Right hindlimb (tissue), 1 donor: Measurements from ENCODE around the gene ITSN2.
"Not testable (repeated sequence)": the region's sequence is repeated elsewhere in the genome, so short reads cannot be mapped to it uniquely, and the experiment has no call there.

Experiments
- DNase-seq: peaks from one replicate; pipeline ENCODE4 v3.0.0-alpha.2; 2018

Gene ITSN2

GRCh38 chr2:24362253-24362652, 1.9 kb upstream of the ITSN2 start:
- no peak for DNase-seq

- no peak for DNase-seq
Observed at GRCh38 chr2:24360963-24361330, 611 bp upstream of the ITSN2 start.

GRCh38 chr2:24359129-24360049, 947 bp downstream of the ITSN2 start:
- peak; percentile 46 for DNase-seq

GRCh38 chr2:24357767-24358166, 2.6 kb downstream of the ITSN2 start:
- DNase-seq: not testable (repeated sequence)

GRCh38 chr2:24357115-24357514, 3.2 kb downstream of the ITSN2 start:
- not testable (repeated sequence) for DNase-seq

GRCh38 chr2:24354957-24355356, 5.4 kb downstream of the ITSN2 start:
- DNase-seq: no peak

GRCh38 chr2:24354395-24354794, 5.9 kb downstream of the ITSN2 start:
- no peak for DNase-seq

- DNase-seq: no peak
Observed at GRCh38 chr2:24353973-24354372, 6.4 kb downstream of the ITSN2 start.

GRCh38 chr2:24353364-24353763, 7.0 kb downstream of the ITSN2 start:
- no peak for DNase-seq

GRCh38 chr2:24352664-24353063, 7.7 kb downstream of the ITSN2 start:
- DNase-seq: no peak

- DNase-seq: no peak
Observed at GRCh38 chr2:24351981-24352380, 8.4 kb downstream of the ITSN2 start.

GRCh38 chr2:24351627-24351938, 8.8 kb downstream of the ITSN2 start:
- DNase-seq: no peak

GRCh38 chr2:24350826-24351626, 9.3 kb downstream of the ITSN2 start:
- DNase-seq: no peak

- no peak for DNase-seq
Observed at GRCh38 chr2:24349097-24349496, 11.2 kb downstream of the ITSN2 start.

- no peak for DNase-seq
Observed at GRCh38 chr2:24345937-24346336, 14.4 kb downstream of the ITSN2 start.

GRCh38 chr2:24343225-24343882, 17.0 kb downstream of the ITSN2 start:
- no peak for DNase-seq

- no peak for DNase-seq
Observed at GRCh38 chr2:24342110-24342910, 18.0 kb downstream of the ITSN2 start.

GRCh38 chr2:24339856-24340262, 20.5 kb downstream of the ITSN2 start:
- DNase-seq: no peak

- not testable (repeated sequence) for DNase-seq
Observed at GRCh38 chr2:24339098-24339497, 21.2 kb downstream of the ITSN2 start.

- no peak for DNase-seq
Observed at GRCh38 chr2:24337890-24338289, 22.4 kb downstream of the ITSN2 start.

- DNase-seq: no peak
Observed at GRCh38 chr2:24336811-24337210, 23.5 kb downstream of the ITSN2 start.

GRCh38 chr2:24334245-24334633, 26.1 kb downstream of the ITSN2 start:
- DNase-seq: no peak
